Fibroblast of upper back skin (primary cell): ENCODE results near the gene VEGFA.
A peak's percentile ranks its signal among the peaks of the same experiment; 100 is the strongest.

Source experiments
- DNase-seq: peaks from one replicate; pipeline ENCODE4 v3.0.0-alpha.2; 2013

The VEGFA gene

GRCh38 chr6:43760210-43761168, 9.5 kb upstream of the VEGFA start:
- no peak for DNase-seq

- no peak for DNase-seq
Measured at GRCh38 chr6:43761666-43762409, 8.2 kb upstream of the VEGFA start.

- DNase-seq = no peak
Measured at GRCh38 chr6:43762410-43762768, 7.6 kb upstream of the VEGFA start.

- peak; percentile 81 for DNase-seq
Measured at GRCh38 chr6:43762966-43763695, 6.9 kb upstream of the VEGFA start.

- no peak for DNase-seq
Measured at GRCh38 chr6:43763812-43764522, 6.0 kb upstream of the VEGFA start.

GRCh38 chr6:43764772-43765171, 5.2 kb upstream of the VEGFA start:
- DNase-seq = no peak

GRCh38 chr6:43765776-43766499, 4.1 kb upstream of the VEGFA start:
- no peak for DNase-seq

GRCh38 chr6:43766500-43766853, 3.5 kb upstream of the VEGFA start:
- DNase-seq = no peak

GRCh38 chr6:43766964-43767461, 3.0 kb upstream of the VEGFA start:
- DNase-seq = no peak

- no peak for DNase-seq
Measured at GRCh38 chr6:43767553-43768505, 2.2 kb upstream of the VEGFA start.

- DNase-seq = no peak
Measured at GRCh38 chr6:43768506-43768860, 1.5 kb upstream of the VEGFA start.

- peak; percentile 98 for DNase-seq
Measured at GRCh38 chr6:43768983-43769525, 957 bp upstream of the VEGFA start.

- DNase-seq = no peak
Measured at GRCh38 chr6:43770372-43771209, 580 bp downstream of the VEGFA start.

GRCh38 chr6:43771210-43771857, 1.3 kb downstream of the VEGFA start:
- DNase-seq = no peak

- no peak for DNase-seq
Measured at GRCh38 chr6:43771858-43772680, 2.1 kb downstream of the VEGFA start.

GRCh38 chr6:43772681-43773049, 2.7 kb downstream of the VEGFA start:
- DNase-seq = no peak

- DNase-seq = peak; percentile 60
Measured at GRCh38 chr6:43773050-43773979, 3.3 kb downstream of the VEGFA start.
